GM19193 (cell line): ENCODE results near the gene PADI1.

Experiments
- POLR2A ChIP-seq: IDR thresholded peaks from 4 replicates; pipeline ENCODE4 v1.6.1; 2011; ENCODE audit not compliant: insufficient read depth, insufficient read length; ENCODE audit errors: extremely low read depth

Gene PADI1

GRCh38 chr1:17213148-17213781, 8.3 kb downstream of the PADI1 start:
- no peak for TF ChIP-seq POLR2A

GRCh38 chr1:17213782-17214148, 8.8 kb downstream of the PADI1 start:
- no peak for TF ChIP-seq POLR2A

GRCh38 chr1:17214876-17215544, 10.1 kb downstream of the PADI1 start:
- no peak for TF ChIP-seq POLR2A

- TF ChIP-seq POLR2A = no peak
These were observed 10.6 kb downstream of the PADI1 start for GRCh38 chr1:17215545-17215890.

GRCh38 chr1:17216078-17216477, 11.2 kb downstream of the PADI1 start:
- TF ChIP-seq POLR2A = no peak

GRCh38 chr1:17217607-17218006, 12.7 kb downstream of the PADI1 start:
- TF ChIP-seq POLR2A = no peak

- no peak for TF ChIP-seq POLR2A
These were observed 14.0 kb downstream of the PADI1 start for GRCh38 chr1:17218939-17219338.

- TF ChIP-seq POLR2A = no peak
These were observed 15.4 kb downstream of the PADI1 start for GRCh38 chr1:17220287-17220686.

GRCh38 chr1:17222557-17222956, 17.6 kb downstream of the PADI1 start:
- no peak for TF ChIP-seq POLR2A

GRCh38 chr1:17224434-17224833, 19.5 kb downstream of the PADI1 start:
- TF ChIP-seq POLR2A = no peak

- no peak for TF ChIP-seq POLR2A
These were observed 20.2 kb downstream of the PADI1 start for GRCh38 chr1:17225140-17225539.

- TF ChIP-seq POLR2A = no peak
These were observed 22.5 kb downstream of the PADI1 start for GRCh38 chr1:17227358-17227915.

- no peak for TF ChIP-seq POLR2A
These were observed 23.7 kb downstream of the PADI1 start for GRCh38 chr1:17228619-17229018.

GRCh38 chr1:17229379-17229778, 24.5 kb downstream of the PADI1 start:
- no peak for TF ChIP-seq POLR2A

- TF ChIP-seq POLR2A = no peak
These were observed 25.2 kb downstream of the PADI1 start for GRCh38 chr1:17230106-17230505.

- TF ChIP-seq POLR2A = no peak
These were observed 25.9 kb downstream of the PADI1 start for GRCh38 chr1:17230671-17231310.
